Aorta (tissue), 5 donors: Measurements from ENCODE around the gene RASGEF1B. TPM values are rescaled to one million over a fixed set of nuclear protein-coding genes. Genes with fewer than 3 reads are reported as not detected.
"Not testable (repeated sequence)": the region's sequence is repeated elsewhere in the genome, so short reads cannot be mapped to it uniquely, and the experiment has no call there.

Source experiments
- ATAC-seq: fragments of 200-7000 bp; cut with Tn5 transposase; one replicate; pipeline ENCODE4 v1.9.1; 2022; ENCODE audit warnings: moderate library complexity; ENCODE audit not compliant: low FRiP score
- DNase-seq, 2 donors: peaks; one replicate each; pipeline ENCODE4 v3.0.0-alpha.2; 2020
- H3K27ac ChIP-seq, 2 donors: one replicate each; pipeline ENCODE4 v1.5.1; 2013; ENCODE audit warnings: low read length in 2 of 2, mild to moderate bottlenecking in 2 of 2, moderate library complexity in 2 of 2, control low read depth in 1 of 2, inconsistent platforms in 1 of 2, low read depth in 1 of 2
- H3K27me3 ChIP-seq, 2 donors: one replicate each; pipeline ENCODE4 v1.6.1; 2013; ENCODE audit warnings: control low read depth in 1 of 2, low read length in 1 of 2, mild to moderate bottlenecking in 1 of 2, moderate library complexity in 1 of 2; ENCODE audit not compliant: insufficient read depth in 2 of 2, control insufficient read depth in 1 of 2
- H3K36me3 ChIP-seq, 2 donors: one replicate each; pipeline ENCODE4 v1.6.1; 2013; ENCODE audit warnings: control low read depth in 1 of 2, low read length in 1 of 2, mild to moderate bottlenecking in 1 of 2; ENCODE audit not compliant: insufficient read depth in 2 of 2, control insufficient read depth in 1 of 2
- H3K4me1 ChIP-seq, 2 donors: one replicate each; pipeline ENCODE4 v1.6.1; 2013; ENCODE audit warnings: low read length in 2 of 2, control low read depth in 1 of 2, mild to moderate bottlenecking in 1 of 2, moderate library complexity in 1 of 2; ENCODE audit not compliant: insufficient read depth in 2 of 2, control insufficient read depth in 1 of 2
- H3K4me3 ChIP-seq, 2 donors: one replicate each; pipeline ENCODE4 v1.5.1; 2013; ENCODE audit warnings: low read length in 2 of 2, control low read depth in 1 of 2, mild to moderate bottlenecking in 1 of 2
- H3K9me3 ChIP-seq: one replicate; pipeline ENCODE4 v1.6.1; 2013; ENCODE audit warnings: mild to moderate bottlenecking, low read length; ENCODE audit not compliant: control insufficient read depth
- WGBS, 2 donors: extraction: QIAGEN DNeasy Blood & Tissue Kit; methylation state at CpG; one replicate each; pipeline ENCODE4 v1.1.7; 2013; 5-methylcytosine and 5-hydroxymethylcytosine counted together
- intact Hi-C, 2 donors: fragments of 100-400 bp; cut with DNase I; formaldehyde crosslinking; loops; one replicate each; pipeline versions ENCODE4 v1.14.2 to v1.15.0; 2022
- polyA plus RNA-seq, 2 donors: library from polyadenylated mRNA; stranded (reverse); fragments of 200-250 nt; gene quantifications; one replicate each; pipeline ENCODE4 v1.2.3, GENCODE V29; 2013
- total RNA-seq, 2 donors: library from RNA; stranded (reverse); fragmentation: NEBNext Ultra II Directional; extraction: Animal tissue kit (Norgen Biotek cat#: 25700); gene quantifications; one replicate each; pipeline ENCODE4 v1.2.1, GENCODE V29; 2021
- donor health status: healthy with polysubstance abuse.
- donor health status: Bipolar disorder and iron deficiency.
- donor health status: DM: no; HTN: no; CAD: no.
- donor health status: DM: no; HTN: no; CAD: no.
- donor health status: DM: yes; HTN: yes; CAD: no.

Gene RASGEF1B
- total and polyA plus RNA-seq, 4 donors: 8.3 to 19.2 (median 10.9) TPM

DNA sequence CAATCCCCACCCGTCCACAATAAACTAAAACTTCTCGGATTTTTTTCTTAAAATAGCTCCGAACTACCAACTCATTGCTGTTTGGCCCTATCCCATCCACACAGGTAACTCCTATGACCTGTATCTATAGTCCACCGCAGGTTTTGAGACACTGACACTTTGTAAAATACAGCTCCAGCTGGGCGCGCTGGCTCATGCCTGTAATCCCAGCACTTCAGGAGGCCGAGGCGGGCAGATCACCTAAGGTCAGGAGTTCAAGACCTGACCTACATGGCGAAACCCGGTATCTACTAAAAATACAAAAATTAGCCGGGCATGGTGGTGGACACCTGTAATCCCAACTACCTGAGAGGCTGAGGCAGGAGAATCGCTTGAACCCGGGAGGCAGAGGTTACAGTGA, 65.2 kb downstream of the RASGEF1B start:
- not testable (repeated sequence) for DNase-seq, H3K27ac ChIP-seq, ATAC-seq, H3K36me3 ChIP-seq, H3K27me3 ChIP-seq, H3K4me3 ChIP-seq, H3K9me3 ChIP-seq, H3K4me1 ChIP-seq
- WGBS, 2 donors: 73 to 74% methylated on average over 13 of the region's 13 CpGs
- intact Hi-C loops: loop anchor here in 1 of 2 donors (5.0 to 10.0 kb wide), 3 partner anchors 441 to 861 kb away; no protein-coding TSS in a partner anchor

DNA sequence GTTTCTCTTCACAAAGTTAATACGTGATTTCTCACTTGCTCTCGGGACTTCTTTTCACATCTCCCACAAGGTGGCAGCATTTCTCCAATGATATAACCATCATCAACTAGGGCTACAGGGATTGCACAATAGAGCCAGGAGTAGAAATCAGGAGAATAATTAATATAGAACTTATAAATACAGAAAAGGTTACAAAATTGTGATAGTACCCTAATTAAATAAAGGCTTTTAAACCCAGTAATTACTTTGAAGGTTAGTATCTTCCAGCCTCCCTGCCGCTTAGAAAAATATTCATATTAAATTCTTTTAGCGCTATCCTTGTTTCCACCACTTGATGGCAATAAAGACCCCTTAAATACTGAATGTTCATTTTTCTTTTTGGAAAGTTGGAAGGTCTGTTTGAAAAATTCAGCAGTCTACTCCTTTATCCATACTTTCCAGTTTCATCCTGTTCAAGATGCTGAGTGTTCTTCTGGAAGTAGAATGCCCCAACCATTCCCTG, 65.8 kb downstream of the RASGEF1B start:
- H3K27ac ChIP-seq: no peak overlapping the region
- H3K9me3 ChIP-seq: no peaks in the 10 kb centered on the region
- 1 to 2% methylated on average over 4 of the region's 4 CpGs for WGBS, 2 donors
- no peak overlapping the region for H3K4me3 ChIP-seq
- no peaks in the 10 kb centered on the region for H3K27me3 ChIP-seq
- ATAC-seq: peak; percentile 87
- intact Hi-C loops: loop anchor here in 1 of 2 donors (5.0 to 10.0 kb wide), 3 partner anchors 441 to 861 kb away; no protein-coding TSS in a partner anchor
- no peak for DNase-seq
- H3K36me3 ChIP-seq: no peaks in the 10 kb centered on the region
- no peaks in the 10 kb centered on the region for H3K4me1 ChIP-seq

GRCh38 chr4:81404741-81405140, 67.0 kb downstream of the RASGEF1B start:
- DNase-seq: no peak
- Histone ChIP-seq H3K4me1 (no peaks in the 10 kb centered on the region), H3K9me3 (no peaks in the 10 kb centered on the region), H3K27me3 (no peaks in the 10 kb centered on the region), H3K27ac (no peak overlapping the region), H3K4me3 (no peak overlapping the region), H3K36me3 (no peaks in the 10 kb centered on the region)
- ATAC-seq: no peak
- intact Hi-C loops: loop anchor here (5.0 to 10.0 kb wide), 3 partner anchors 443 to 863 kb away; no protein-coding TSS in a partner anchor
- 88 to 91% methylated on average over 6 of the region's 6 CpGs for WGBS, 2 donors

- Histone ChIP-seq H3K36me3 (no peaks in the 10 kb centered on the region), H3K4me1 (no peaks in the 10 kb centered on the region), H3K9me3 (no peaks in the 10 kb centered on the region), H3K27me3 (no peaks in the 10 kb centered on the region), H3K27ac (no peak overlapping the region), H3K4me3 (no peak overlapping the region)
- DNase-seq: no peak
- no peak for ATAC-seq
- intact Hi-C loops: loop anchor here (5.0 to 10.0 kb wide), 2 partner anchors 801 to 863 kb away; no protein-coding TSS in a partner anchor
- 74 to 80% methylated on average over 2 of the region's 2 CpGs for WGBS, 2 donors
These were observed 67.4 kb downstream of the RASGEF1B start for GRCh38 chr4:81404294-81404693.

- no peak overlapping the region for H3K4me3 ChIP-seq
- intact Hi-C loops: loop anchor here (5.0 to 10.0 kb wide), 2 partner anchors 805 to 868 kb away; no protein-coding TSS in a partner anchor
- H3K4me1 ChIP-seq: no peaks in the 10 kb centered on the region
- ATAC-seq (no peak), DNase-seq (no peak)
- no peaks in the 10 kb centered on the region for H3K9me3 ChIP-seq
- H3K27me3 ChIP-seq: no peaks in the 10 kb centered on the region
- no peaks in the 10 kb centered on the region for H3K36me3 ChIP-seq
- H3K27ac ChIP-seq: no peak overlapping the region
- WGBS, 2 donors: 45 to 49% methylated on average over 7 of the region's 7 CpGs
These were observed 72.2 kb downstream of the RASGEF1B start for GRCh38 chr4:81399306-81400086.

DNA sequence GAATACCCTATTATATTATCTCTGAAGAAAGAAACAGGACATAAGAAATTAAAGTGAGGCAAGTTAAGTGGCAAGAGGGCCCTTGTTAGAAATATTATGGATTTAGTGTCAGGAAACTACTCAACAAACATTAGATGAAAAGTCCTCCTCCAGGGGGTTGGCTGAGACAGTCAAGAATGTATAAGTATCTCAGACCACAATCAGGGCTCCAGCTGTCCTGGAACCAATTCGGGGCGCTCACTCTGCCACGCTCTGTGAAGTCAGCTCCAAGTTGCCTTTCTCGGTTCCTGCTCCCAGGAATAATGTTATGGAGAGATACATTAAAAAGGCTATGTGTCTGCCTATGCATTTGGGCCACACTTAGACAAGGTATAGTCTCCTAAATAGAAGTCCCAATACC, 73.3 kb downstream of the RASGEF1B start:
- DNase-seq (no peak), ATAC-seq (no peak)
- no peak overlapping the region for H3K4me3 ChIP-seq
- H3K27ac ChIP-seq: no peak overlapping the region
- intact Hi-C loops: no loop called here
- no peaks in the 10 kb centered on the region for H3K27me3 ChIP-seq
- 89 to 91% methylated on average over 4 of the region's 4 CpGs for WGBS, 2 donors
- no peaks in the 10 kb centered on the region for H3K4me1 ChIP-seq
- no peaks in the 10 kb centered on the region for H3K9me3 ChIP-seq
- H3K36me3 ChIP-seq: no peaks in the 10 kb centered on the region

DNA sequence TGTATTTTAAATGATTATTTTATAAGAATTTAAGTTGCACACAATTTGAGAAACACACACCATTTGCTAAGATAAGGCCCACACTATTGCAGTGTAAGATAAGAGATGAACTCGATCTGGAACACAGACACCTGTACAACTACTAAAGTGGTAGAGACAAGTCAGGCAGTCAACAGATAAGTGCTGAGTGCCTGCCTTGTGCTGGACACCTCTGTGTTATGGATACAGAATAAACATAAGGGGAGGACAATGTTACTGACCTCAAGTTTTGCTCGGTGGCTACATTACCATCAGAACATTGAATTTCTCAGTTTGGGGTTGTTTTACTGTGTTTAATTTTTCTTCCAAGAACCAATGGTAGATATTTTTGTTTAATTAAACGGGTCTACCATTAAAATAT, 74.1 kb downstream of the RASGEF1B start:
- Histone ChIP-seq H3K27ac (no peak overlapping the region), H3K4me1 (no peaks in the 10 kb centered on the region), H3K36me3 (no peaks in the 10 kb centered on the region), H3K4me3 (no peak overlapping the region), H3K9me3 (no peaks in the 10 kb centered on the region), H3K27me3 (no peaks in the 10 kb centered on the region)
- ATAC-seq: no peak
- no peak for DNase-seq
- 87% methylated on average over 3 of the region's 3 CpGs for WGBS, 2 donors
- intact Hi-C loops: no loop called here

GRCh38 chr4:81395239-81395638, 76.5 kb downstream of the RASGEF1B start:
- no peak overlapping the region for H3K4me3 ChIP-seq
- no peak for DNase-seq
- no peaks in the 10 kb centered on the region for H3K4me1 ChIP-seq
- ATAC-seq: no peak
- no peak overlapping the region for H3K27ac ChIP-seq
- no peaks in the 10 kb centered on the region for H3K27me3 ChIP-seq
- intact Hi-C loops: no loop called here
- WGBS, 2 donors: 88% methylated on average over 3 of the region's 3 CpGs
- H3K9me3 ChIP-seq: no peaks in the 10 kb centered on the region
- no peaks in the 10 kb centered on the region for H3K36me3 ChIP-seq

DNA sequence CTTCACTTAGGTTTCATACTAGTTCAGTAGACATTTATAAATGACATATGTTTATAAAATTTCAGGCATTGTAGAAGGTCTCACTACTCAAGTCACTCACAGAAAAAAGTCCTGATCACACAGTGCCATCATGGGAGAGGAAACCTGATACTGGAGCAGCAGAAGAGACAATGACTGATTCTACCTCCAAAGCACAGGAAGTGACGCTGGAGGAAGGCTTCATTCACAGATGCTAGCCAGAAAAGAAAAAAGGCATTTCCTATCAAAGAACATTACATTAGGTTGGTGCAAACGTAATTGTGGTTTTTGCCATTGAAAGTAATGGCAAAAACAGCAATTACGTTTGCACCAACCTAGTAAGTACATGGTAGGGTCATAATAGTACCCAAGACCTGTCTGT, 79.5 kb downstream of the RASGEF1B start:
- ATAC-seq: no peak
- WGBS, 2 donors: 60 to 65% methylated on average over 3 of the region's 3 CpGs
- no peak for DNase-seq
- Histone ChIP-seq H3K27me3 (no peaks in the 10 kb centered on the region), H3K4me1 (no peaks in the 10 kb centered on the region), H3K27ac (no peak overlapping the region), H3K9me3 (no peaks in the 10 kb centered on the region), H3K4me3 (no peak overlapping the region), H3K36me3 (no peaks in the 10 kb centered on the region)
- intact Hi-C loops: no loop called here
